NB4 (cell line): ENCODE results near the gene HNRNPU.

Experiments
- CTCF ChIP-seq: IDR thresholded peaks from one replicate; pipeline ENCODE4 v1.5.1; 2012; ENCODE audit warnings: low read depth, low read length
- MAX ChIP-seq: IDR thresholded peaks from 2 replicates; pipeline ENCODE4 v1.6.1; 2011; ENCODE audit warnings: low read depth, low read length
- POLR2A ChIP-seq: IDR thresholded peaks from 2 replicates; pipeline ENCODE4 v1.6.1; 2011; ENCODE audit warnings: mild to moderate bottlenecking; ENCODE audit not compliant: insufficient read length; ENCODE audit errors: extremely low read depth

GRCh38 chr1:244864253-244865027, at the start of gene HNRNPU:
- TF ChIP-seq CTCF (no peak), MAX (peak; percentile 43), POLR2A (peak; percentile 96)
